A172 (cell line): ENCODE measurements around the gene SLFN5. TPM values are rescaled to one million over a fixed set of nuclear protein-coding genes. Genes with fewer than 3 reads are reported as not detected.
"Not testable (repeated sequence)": the region's sequence is repeated elsewhere in the genome, so short reads cannot be mapped to it uniquely, and the experiment has no call there.

Source experiments
- DNase-seq: peaks from one replicate; pipeline ENCODE4 v3.0.0-alpha.2; 2015; ENCODE audit warnings: low spot score
- total RNA-seq: library from RNA; depleted of rRNA; stranded (reverse); fragments of >200 nt; shearing (Covaris generic); gene quantifications from 2 replicates; pipeline ENCODE4 v1.2.3, GENCODE V29; 2014; rRNA removed

SLFN5 gene
- total RNA-seq, 1 experiment from 2014 or later, result 17.0 TPM

- no peak for DNase-seq
Observed at GRCh38 chr17:35291802-35292201, 48.9 kb downstream of the SLFN5 start.

GRCh38 chr17:35293151-35293847 lies 50.4 kb downstream of the SLFN5 start:
- no peak for DNase-seq

GRCh38 chr17:35294756-35295155 lies 51.9 kb downstream of the SLFN5 start:
- DNase-seq, result no peak

- DNase-seq, result peak; percentile 49
Observed at GRCh38 chr17:35295686-35296085, 52.8 kb downstream of the SLFN5 start.

GRCh38 chr17:35297666-35298065 lies 54.8 kb downstream of the SLFN5 start:
- peak; percentile 16 for DNase-seq

DNA sequence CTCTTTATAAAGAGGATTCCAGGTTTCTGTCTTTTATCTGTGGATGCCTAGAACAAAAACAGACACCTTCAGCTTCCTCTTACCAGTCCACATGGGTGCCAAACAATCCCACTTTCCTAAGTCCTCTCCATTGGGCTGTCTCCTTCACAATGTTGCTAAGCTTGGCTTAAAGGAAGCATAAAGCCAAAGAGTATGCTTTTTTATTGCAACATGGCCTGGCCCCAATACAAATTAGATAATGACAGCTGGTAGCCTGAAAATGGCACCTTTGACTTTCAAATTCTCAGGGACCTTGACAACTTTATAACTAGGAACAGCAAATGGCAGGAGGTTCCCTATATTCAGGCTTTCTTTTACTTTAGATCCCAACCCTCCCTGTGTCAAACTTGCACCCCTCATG lies 55.8 kb downstream of the SLFN5 start:
- DNase-seq, result no peak

- no peak for DNase-seq
Observed at GRCh38 chr17:35299135-35299534, 56.3 kb downstream of the SLFN5 start.

- DNase-seq, result not testable (repeated sequence)
Observed at GRCh38 chr17:35309345-35309744, 66.5 kb downstream of the SLFN5 start.

DNA sequence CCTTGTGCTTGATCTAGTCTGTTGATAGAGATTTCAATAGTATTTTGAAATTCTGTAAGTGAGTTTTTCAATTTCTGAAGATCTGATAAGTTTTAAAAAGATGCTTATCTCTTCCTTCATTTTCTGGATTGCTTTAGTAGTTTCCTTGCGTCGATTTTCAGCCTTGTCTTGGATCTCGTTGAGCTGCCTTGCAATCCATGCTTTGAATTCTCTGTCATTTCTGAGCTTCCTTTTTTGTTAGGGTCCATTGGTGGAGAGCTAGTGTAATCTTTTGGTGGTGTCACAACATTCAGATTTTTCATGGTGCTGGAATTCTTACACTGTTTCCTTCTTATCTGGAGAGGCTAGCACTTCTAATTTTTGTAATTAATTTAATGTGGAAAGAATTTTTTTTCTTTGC lies 69.5 kb downstream of the SLFN5 start:
- no peak for DNase-seq

GRCh38 chr17:35312790-35313711 lies 70.2 kb downstream of the SLFN5 start:
- peak; percentile 44 for DNase-seq

GRCh38 chr17:35313875-35314409 lies 71.1 kb downstream of the SLFN5 start:
- DNase-seq, result no peak

- no peak for DNase-seq
Observed at GRCh38 chr17:35314415-35315216, 71.7 kb downstream of the SLFN5 start.

GRCh38 chr17:35315283-35315682 lies 72.4 kb downstream of the SLFN5 start:
- DNase-seq, result peak; percentile 85

DNA sequence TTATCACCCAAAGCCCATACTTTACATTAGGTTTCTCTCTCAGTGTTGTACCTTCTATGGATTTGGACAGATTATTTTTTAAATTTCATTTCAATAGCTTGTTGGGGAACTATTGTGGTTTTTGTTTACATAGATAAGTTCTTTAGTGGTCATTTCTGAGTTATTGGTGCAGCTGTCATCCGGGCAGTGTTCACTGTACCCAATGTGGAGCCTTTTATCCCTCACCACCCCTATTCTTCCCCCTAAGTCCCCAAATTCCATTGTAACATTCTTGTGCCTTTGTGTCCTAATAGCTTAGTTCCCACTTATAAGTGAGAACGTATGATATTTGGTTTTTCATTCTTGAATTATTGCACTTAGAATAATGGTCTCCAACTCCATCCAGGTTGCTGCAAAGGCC lies 73.1 kb downstream of the SLFN5 start:
- DNase-seq, result no peak

- no peak for DNase-seq
Observed at GRCh38 chr17:35322749-35323148, 79.9 kb downstream of the SLFN5 start.

Other genes with a start within 250 kb of the SLFN5 start
- gene RFFL, start 179.4 kb upstream of the SLFN5 start, total RNA-seq, result 12.5 and 12.8 TPM in 2 replicates
- 11.0 and 11.3 TPM in 2 replicates for gene RAD51D, start 123.2 kb upstream of the SLFN5 start, total RNA-seq
- gene FNDC8, start 121.5 kb upstream of the SLFN5 start, total RNA-seq, result not detected in 2 replicates
- gene NLE1, start 100.8 kb upstream of the SLFN5 start, total RNA-seq, result 16.8 and 20.3 TPM in 2 replicates
- gene UNC45B, start 95.3 kb upstream of the SLFN5 start, total RNA-seq, result not detected in 2 replicates
- gene SLC35G3, start 48.7 kb upstream of the SLFN5 start, total RNA-seq, result not detected in 2 replicates
- gene SLFN11, start 130.5 kb downstream of the SLFN5 start, total RNA-seq, result 37.2 and 54.4 TPM in 2 replicates
- gene SLFN12, start 189.4 kb downstream of the SLFN5 start, total RNA-seq, result 37.4 and 47.9 TPM in 2 replicates
- 0.52 and 0.84 TPM in 2 replicates for gene SLFN13, start 205.7 kb downstream of the SLFN5 start, total RNA-seq